HG03439 (cell line): Measurements from ENCODE around the gene HES6.
A peak's percentile ranks its signal among the peaks of the same experiment; 100 is the strongest.

ENCODE experiments used
- ATAC-seq: cut with Tn5 transposase; IDR thresholded peaks from one replicate; pipeline ENCODE4 v1.9.1; 2021; ENCODE audit warnings: mild to moderate bottlenecking, moderate library complexity; ENCODE audit not compliant: unreplicated experiment

Gene HES6

DNA sequence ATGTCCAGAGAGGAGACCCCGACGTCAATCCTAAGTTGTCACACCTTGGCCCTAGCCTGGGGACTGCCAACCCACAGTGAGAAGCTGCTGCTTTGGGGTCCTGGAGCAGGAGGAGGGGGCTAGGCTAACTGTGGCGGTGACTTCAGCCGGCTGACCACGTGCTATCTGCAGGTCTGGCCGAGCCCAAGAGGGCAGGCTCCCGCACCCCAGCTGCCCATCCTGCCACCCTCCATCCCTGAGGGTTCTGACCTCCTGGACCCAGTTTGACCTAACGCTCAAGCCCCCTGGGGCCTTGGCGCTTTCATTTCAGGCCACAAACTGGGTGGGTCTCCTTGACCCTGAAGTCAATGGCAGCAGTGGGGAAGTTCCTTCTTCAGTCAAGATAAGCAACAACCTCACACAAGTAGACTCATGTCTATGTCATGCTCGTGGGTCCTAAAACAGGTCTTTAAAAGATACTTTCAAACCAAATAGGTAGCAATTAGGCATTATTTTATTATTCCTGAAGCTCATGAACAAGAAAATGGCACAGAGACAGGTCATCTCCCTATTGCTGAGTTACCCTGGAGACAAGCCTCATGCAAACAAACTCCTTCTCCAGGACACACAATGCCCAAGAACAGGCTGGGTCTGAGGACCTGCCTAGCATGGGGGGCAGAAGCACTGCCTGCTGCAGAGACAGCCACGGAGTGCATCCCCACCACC lies 2.3 kb downstream of the HES6 start:
- no peak for ATAC-seq

DNA sequence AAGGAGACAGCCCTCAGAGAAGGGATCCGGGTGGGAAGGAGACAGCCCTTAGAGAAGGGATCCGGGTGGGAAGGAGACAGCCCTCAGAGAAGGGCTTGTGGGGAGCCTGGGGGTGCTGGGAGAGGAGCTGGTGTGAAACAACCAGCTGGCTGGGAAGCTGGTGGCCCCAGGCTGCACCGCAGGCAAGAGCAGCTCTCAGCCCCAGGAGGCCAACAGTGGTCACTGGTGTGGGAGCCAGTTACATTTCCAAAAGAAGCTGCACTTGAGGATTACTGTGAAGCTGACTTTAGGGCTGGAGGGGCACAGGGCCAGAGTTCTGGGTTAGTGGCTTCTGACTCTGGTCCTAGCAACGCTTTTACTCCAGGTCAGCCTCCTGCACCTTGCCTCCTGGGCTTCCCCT lies 3.3 kb downstream of the HES6 start:
- no peak for ATAC-seq

DNA sequence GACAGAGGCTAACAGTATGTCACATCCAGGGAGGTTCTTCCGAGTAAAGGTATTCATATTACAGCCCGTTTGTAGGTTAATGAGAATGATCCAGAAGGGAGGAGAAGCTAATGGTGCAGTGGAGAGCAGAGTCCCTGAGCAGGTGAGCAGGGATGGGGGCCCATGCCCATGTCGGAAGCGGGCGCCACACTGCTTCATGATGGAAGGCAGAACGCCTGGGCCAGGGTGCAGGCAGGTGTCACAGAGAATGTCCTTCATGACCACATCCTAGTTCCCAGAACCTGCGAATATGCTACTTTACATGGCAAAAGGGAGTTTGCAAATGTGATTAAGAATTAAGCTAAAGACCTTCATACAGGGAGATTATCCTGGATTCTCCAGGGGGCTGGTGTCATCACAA lies 4.0 kb downstream of the HES6 start:
- no peak for ATAC-seq

DNA sequence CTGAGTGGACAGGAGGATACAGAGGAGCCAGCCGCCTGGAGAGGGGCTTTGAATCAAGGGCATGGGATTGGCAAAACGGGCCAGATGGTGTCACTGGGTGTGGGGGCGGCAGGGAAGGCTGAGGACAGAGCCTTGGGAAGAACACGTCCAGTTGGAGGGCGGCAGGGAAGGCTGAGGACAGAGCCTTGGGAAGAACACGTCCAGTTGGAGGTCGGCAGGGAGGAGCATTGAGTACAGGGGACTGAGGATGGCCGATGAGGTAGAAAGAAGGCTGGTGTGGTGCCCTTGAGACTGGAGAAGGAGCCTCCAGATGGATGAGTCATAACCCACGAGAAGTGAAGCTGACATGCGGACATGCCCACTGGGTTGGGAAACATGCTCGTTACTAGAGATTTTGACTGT lies 4.5 kb downstream of the HES6 start:
- no peak for ATAC-seq

DNA sequence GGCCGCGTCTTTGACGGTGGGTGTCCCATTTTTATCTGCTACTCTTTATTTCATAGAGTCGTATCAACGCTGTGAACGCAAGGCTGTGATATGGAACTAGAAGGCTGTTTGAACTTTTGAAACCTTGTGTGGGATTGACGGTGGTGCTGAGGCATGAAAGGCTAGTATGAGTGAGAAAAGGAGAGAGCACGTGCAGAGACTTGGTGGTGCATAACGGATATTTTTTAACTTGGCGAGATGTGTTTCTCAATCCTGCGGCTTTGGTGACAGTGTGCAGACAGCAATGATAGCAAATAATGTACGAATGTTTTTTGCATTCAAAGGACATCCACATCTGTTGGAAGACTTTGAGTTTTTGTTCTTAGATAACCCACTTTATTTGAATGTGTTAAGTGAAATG lies 6.2 kb downstream of the HES6 start:
- no peak for ATAC-seq

DNA sequence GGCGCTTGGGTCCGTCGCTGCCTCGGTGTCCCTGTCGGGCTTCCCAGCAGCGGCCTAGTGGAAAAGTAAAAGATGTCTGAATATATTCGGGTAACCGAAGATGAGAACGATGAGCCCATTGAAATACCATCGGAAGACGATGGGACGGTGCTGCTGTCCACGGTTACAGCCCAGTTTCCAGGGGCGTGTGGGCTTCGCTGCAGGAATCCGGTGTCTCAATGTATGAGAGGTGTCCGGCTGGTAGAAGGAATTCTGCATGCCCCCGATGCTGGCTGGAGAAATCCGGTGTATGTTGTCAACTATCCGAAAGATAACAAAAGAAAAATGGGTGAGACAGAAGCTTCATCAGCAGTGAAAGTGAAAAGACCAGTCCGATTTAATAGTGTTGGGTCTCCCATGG lies 8.0 kb downstream of the HES6 start:
- ATAC-seq: no peak

DNA sequence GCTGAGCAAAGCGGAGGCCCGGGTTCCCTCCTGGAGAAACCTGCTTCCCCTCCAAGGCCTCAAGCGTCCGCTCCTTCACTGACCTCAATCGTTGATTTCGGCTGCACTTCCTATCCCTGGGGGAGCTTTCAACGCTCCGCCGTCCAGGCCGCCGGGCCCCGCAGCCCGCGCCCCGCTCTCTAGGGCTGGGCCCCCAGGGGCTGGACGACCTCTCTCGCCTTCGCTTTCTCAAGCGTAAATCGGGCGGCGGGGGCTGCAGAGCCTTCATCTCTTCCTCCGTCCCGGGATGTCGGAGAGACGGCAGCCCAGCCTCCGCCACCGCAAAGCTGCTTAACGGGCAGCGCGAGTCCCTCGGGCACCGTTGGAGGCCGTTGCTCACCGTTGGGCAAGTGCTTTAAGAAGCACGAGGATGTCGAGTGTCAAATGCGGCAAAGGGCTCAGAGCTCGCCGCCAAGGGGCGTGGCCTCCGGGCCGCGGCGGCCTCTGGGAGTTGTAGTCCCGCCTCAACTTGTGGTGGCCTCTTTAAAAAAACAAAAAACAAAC lies 8.5 kb downstream of the HES6 start:
- ATAC-seq: no peak

DNA sequence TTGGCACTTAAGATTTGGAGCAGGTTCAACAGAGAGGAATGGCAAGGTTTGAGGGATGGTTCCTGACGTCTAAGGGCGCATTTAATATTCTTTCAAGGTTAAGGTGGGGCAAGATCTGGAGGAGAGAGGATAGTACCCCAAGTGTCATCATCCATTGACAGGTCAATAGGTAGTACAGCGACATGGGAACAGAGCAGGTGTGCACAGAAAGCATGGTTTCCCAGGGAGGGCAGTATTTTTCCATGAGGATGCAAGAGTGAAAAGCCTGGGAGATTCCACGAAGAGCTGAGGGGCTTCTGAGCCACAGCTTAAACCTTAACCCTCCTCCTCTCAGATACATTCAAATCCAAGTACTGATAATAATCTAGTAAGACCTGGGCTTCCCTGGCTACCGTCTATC lies 9.1 kb downstream of the HES6 start:
- no peak for ATAC-seq

DNA sequence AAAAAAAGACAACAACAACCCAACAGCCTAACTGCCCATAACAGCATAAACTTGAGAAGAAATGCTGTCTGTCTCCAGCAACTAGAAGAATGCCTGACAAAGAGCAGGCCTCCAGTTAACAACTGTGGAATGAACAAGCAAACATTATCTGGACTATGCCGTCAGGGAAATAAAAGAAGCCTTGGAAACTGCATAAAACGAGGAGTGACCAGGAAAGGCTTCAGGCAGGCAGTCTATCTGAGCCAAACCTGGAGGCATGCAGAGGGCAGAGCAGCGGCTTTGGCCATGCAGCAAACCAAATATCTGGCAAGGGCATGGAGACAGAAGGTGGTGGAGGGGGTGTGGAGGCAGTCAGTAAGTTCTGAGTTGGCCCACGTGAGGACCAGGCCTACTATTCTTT lies 11.1 kb downstream of the HES6 start:
- no peak for ATAC-seq

DNA sequence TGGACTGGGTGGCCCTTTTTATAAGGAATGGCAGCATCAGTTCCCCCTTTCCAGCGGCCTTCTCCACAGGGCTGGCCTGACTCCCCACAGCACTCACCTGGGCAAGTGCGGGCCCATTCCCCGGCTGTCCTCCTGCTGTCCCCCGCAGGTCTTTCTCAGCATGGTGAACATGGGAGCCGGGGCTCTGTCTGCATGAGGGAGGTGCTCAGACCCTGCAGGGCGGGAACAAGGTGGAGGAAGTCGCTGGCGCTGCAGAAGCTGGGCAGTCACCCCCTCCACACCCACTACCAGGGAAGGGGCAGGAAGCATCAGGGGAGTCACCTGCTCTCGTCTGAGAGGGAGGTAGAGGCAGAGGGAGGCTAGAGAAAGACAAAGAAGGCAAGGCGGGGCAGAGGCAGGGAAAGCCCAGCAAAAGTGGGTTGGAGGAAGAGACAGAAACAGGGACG lies 12.2 kb downstream of the HES6 start:
- no peak for ATAC-seq

DNA sequence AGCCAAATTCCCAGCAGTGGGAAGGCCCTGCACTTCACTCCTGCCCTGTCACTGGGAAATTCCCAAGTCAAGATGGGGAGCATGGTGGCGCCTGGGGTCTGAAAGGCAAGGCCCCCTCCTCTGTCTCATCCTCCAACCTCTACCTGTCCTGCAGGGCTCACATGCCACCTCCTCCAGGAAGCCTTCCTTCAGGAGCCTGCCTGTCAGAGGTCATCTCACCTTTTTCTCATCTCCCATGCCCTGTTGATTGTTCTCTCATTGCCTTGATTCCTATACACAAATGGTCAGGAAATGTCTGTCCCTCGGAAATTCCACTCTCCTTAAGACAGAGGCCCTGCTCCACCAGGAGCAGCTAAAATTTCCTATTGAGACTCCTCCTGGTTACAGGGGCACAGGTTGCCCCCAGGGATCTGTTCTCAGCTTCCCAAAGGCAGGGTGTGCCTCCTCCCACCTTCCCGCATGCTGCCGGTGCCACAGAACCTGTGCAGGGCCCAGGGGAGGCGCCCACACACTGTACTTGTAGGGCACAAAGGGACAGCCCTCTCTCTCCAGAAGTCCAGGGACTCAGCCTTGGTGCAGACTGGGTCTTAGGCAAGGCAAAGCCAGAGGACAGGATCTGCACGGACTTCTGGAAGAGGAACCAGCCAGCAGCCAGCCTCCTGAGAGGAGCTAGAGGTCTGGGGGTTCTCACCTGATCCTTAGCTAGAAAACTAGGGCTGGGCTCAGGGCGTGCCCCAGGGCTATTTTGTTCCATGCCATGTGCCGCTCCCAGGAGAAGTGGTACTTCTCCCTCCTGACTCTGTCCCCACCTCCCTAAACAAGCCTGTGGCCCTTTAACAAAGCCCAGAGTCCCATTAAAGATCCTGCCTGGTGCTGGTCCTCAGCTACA lies 12.9 kb downstream of the HES6 start:
- ATAC-seq: no peak

DNA sequence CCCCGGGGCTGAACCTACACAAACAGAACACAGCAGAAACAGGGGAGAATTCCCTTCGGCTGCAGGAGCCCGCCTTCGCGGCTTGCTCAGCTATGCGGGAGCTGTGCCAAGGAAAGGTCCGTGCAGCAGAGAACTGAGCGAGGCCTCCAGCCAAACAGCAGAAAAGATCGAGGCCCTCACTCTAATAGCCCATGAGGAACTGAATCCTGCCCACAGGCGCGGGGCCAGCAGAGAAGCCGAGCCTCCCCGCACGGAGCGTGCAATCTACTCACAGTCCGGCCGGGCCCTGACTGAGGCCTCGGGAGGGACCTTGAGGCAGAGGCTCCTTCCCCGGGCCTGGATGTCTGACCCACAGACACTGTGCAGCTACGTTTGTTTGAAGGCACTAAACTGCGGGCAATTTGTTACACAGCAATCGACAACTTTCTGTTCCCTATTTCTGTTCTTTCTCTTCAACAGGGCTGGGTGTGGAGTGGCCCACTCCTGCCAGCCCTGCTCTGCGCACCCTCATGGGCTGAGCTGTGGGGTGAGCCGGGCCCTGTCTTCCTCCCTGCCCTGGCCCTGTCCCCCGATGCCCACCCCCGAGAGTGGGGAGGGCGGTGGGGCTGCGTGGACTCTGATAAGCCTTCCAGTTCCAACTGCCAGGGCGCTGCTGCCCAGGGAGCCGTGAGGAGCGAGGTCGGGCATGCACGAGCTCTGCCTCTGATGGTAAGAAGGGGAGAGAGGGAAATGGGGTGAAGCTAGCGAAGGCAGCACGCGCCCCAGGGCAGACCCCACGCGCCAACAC lies 13.7 kb downstream of the HES6 start:
- ATAC-seq: no peak

DNA sequence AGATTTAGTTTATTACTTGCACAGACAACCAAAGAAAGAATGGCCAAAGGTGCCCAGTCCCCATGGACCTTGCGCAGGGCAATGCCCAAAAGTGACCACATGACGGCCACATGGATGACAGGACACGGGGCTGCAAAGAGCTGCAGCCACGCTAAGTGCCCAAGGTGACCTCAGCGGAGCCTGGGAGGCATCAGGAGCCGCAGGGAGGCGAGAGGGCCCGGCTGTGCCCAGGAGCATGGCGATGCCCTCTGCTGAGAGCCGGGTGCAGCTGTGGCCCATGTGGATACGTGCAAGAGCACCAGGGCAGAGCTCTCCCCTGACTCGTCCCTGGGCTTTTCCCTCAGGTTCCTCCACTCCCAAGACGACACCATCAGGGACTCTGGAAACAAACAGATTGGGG lies 14.7 kb downstream of the HES6 start:
- no peak for ATAC-seq

DNA sequence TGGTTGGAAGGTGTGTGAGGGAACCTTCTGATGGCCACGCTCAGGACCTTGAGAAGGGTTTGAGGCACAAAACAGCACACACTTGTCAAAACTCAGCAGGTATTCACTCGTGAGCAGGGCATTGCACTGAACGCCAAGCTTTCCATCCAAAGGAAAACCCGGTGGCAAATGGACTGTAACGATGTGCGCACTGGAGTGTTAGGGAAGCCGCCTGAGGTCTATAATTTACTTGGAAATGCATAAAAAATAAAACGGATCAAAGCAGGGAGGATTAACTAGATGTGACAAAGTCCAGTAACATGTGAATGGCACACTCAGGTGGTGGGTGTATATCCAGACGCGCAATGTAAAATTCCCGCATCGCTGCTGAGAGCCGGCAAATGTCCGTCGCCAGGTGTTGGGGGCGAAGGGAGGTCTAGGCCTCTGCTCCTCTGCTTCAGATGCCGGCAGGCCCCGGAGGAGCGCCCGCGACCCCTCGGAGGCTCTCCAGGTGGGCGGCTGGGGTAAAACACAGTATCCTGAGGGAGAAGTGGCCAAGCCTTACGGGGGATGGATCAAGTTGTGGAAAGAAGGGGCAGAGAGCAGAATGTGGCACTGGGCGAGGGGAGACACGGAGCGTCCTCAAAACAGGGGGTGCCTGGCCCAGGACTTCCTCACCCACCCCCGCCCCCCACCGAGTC lies 15.3 kb downstream of the HES6 start:
- ATAC-seq: no peak

DNA sequence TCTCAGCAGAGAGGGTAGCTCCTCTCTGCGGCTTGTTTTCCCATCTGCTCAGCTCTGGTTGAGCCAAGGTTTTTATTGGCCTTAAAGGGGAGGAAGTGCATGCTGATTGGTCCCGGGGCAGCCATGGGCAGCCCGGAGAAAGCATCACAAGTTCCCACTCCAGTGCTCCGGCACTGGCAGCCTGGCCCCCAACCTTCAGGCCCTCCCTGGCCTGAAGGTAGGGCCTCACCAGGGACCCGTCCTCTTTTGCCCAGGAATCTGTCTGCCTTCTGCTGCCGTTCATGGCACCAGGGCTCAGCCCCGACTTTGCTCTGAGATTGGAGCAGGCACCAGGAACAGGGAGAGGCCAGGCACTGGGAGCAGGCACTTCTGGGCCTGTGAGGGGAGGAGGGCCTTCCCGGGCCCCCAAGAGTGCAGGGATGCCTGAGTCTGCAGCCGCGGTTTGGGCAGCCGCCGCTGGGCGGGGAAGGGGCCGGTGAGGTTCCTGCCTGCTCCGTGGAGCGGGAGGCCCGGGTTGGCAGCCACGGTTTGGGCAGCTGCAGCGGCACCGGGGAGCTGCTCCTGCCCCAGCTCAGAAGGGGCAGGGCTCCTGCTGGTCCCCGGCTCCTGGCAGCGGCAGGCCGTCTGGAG lies 18.8 kb downstream of the HES6 start:
- no peak for ATAC-seq

DNA sequence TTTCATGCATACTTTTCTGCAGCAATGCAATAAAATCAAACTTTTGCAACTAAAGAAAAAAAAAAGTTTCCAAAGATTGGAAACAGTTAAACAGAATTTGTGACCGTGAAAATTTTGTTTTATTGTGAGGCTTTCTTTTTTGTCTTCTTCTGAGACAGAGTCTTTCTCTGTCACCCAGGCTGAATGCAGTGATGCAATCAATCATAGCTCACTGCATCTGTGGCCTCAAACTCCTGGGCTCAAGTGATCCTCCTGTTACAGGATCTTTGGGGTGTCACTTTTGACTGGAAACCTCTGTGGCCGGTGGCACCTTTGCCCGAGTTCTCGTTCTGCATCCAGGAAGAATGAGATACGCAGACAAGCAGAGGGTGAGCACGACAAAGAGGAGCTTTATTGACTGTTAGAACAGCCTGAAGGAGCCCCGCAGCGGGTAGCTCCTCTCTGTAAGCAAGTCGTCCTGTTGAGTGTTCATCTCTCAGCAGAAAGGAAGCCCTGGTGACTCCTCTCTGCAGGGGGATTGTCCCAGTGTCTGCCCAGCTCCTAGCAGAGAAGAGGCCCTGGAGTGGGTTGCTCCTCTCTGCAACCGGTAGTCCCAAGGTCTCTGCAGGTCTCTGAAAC lies 19.5 kb downstream of the HES6 start:
- ATAC-seq: no peak

DNA sequence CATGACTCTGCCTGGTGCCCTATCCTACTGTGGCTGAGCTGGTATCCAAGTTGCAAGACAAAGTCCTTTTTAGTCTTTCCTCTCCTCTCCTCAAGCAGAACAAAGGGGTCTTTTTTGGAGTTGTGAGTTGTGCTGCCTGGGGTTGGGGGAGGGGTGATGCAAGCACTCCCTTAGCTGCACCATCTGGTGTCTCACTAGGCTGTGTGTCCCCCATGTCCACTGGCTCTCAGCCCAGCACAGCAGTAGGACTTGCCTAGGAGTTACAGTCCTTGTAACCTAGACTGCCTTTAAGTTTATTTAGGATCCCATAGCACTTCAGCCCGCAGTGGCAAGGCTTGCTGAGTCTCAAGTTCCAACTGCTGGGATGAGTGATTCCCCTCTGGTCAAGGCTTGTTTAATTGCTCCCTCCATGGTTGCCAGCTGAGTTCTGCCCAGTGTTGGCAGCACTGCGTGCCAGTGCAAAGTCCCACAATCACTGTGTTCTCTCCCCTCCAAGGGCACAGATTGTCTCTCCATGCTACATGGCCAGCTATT lies 23.1 kb downstream of the HES6 start:
- ATAC-seq: no peak

DNA sequence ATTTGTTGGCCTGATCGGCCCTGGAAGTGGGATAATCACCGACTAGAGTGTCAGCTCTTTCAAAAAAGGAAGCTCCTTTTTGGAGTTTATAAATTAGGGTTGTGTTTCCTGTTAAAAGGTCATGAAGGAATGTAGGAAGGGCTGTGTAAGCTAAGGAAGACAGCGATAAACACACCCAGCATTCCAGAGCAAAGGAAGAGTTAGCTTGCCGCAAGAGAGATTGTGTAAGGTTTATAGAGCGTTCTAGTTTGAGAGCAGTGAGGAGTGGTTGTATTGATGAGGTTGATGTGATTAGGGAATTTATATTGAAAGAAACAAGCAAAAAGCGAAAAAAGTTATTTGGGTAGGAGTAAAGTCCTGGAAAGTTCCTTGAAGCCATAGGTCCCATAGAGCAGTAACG lies 32.8 kb downstream of the HES6 start:
- no peak for ATAC-seq

DNA sequence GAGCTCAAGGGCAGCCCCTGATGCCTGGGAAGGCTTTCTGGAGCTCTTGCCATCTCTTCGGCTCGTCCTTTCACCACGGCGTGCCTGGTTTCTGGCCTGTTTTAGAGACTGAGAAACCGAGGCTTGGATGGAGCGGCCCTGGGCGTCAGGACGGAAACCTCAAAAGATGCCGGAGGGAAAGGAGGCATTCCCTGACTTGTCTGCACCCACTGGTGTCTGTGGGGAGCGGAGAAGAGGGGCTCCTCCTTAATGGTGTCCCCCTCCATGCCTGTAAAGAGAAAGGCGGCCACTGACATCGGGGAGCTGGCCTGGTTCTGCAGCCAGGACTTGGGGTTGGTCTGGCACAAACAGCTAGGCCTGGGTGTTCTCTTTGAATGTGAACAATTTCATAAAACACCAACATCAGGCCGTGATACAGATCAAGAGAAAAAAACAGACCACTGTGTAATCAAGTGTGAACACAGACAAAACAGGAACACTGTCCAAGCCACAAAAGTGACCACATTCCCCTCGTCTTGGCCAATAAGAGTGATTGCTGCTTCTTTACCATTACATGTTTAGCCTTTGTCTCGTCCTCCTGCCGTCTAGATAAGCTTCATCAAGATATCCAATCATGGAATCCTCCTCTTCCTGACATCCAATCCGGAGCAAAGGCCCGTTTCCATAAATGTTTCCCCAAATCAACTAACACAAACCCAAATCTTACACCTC lies 35.7 kb downstream of the HES6 start:
- peak; percentile 25 for ATAC-seq
